ENCODE data around the gene SURF1. TPM values are rescaled to one million over a fixed set of nuclear protein-coding genes. Genes with fewer than 3 reads are reported as not detected.

Gene SURF1
- polyA plus RNA-seq, 3 donors, result 60.5 to 140 (median 98.4) TPM

DNA sequence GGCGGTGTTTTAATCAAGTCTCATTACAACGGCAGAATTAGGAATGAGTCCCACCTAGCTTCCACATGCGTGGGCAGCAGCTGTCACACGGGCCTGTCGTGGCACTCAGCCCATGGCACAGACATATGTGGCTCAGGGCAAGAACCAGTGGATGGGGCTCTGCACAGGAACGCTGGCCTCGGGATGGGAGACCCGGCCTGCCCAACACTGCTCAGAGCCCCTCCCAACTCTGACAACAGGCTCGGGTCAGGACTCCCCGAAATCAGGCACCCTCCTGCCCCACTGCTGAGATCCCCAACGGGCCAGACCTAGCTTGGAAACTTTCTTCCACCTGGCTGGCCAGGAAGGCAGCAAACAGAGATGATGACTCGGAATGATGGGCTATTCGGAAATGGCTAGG is 15.4 kb downstream of the SURF1 start:
- WGBS (ENCODE audit: insufficient coverage), result 62% methylated on average over 12 of the region's 13 CpGs

DNA sequence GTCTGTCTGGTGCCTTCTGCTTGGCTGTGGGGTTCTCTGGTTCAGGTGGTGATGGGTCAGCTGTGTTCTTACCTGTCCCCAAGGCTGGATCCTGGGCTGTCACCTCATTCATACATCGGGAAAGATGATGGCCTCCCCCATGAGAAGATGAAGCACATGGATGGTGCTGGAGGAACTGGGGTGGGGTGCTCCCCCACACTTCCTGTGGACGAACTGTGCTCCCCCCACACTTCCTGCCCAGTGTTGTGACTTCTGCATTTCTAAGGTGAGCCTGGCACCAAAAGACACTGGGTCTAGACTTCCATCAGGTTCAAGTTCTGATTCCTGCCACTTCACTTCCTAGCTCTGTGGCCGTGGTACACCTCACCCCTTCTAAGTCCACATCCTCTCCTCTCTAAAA is 16.0 kb downstream of the SURF1 start:
- H3K36me3 Mint-ChIP-seq, result peaks cover 43 to 73% of the 10 kb centered on the region in 2 donors
- Histone ChIP-seq H2AFZ (ENCODE audit: insufficient read depth, low read depth, low read length, poor library complexity, severe bottlenecking) (no peak overlapping the region), H3K9me3 (replicated peaks in 1 of 2; ENCODE audit: control insufficient read depth in 1 of 2, insufficient read depth in 1 of 2, low read length in 2 of 2) (no peaks in the 10 kb centered on the region), H3K4me1 (ENCODE audit: control insufficient read depth in 1 of 2, insufficient read depth in 2 of 2, low read length in 2 of 2) (peaks cover 54 to 66% of the 10 kb centered on the region in 2 donors), H3K9ac (ENCODE audit: insufficient read depth, low read length, poor library complexity, severe bottlenecking) (peak overlapping the region; percentile 54), H3K4me3 (replicated peaks in 1 of 3; ENCODE audit: low read depth in 2 of 3, low read length in 3 of 3) (peak overlapping the region; percentile 5 to 74 (median 46)), H4K20me1 (ENCODE audit: insufficient read depth, low read length) (peaks cover 10% of the 10 kb centered on the region), H3K79me2 (ENCODE audit: insufficient read depth, low read length) (peaks cover 19% of the 10 kb centered on the region), H3K27me3 (ENCODE audit: control insufficient read depth in 2 of 2, insufficient read depth in 2 of 2, low read length in 2 of 2) (no peaks in the 10 kb centered on the region), H3K36me3 (replicated peaks in 1 of 2; ENCODE audit: control insufficient read depth in 1 of 2, insufficient read depth in 2 of 2, low read length in 2 of 2) (peaks cover 27 to 30% of the 10 kb centered on the region in 2 donors), H3K27ac (ENCODE audit: low read depth in 1 of 2, low read length in 2 of 2) (peak overlapping the region; percentile 74 to 83), H3K4me2 (replicated peaks; ENCODE audit: extremely low read depth, low read length, poor library complexity, severe bottlenecking) (peak overlapping the region; percentile 83)
- no peaks in the 10 kb centered on the region for H3K27me3 Mint-ChIP-seq (ENCODE audit: low read depth in 3 of 3)
- no CpG with 5 or more reads among the region's 3 CpGs for WGBS (ENCODE audit: insufficient coverage)
- no peaks in the 10 kb centered on the region for H3K9me3 Mint-ChIP-seq
- TF ChIP-seq, protein P1, sequence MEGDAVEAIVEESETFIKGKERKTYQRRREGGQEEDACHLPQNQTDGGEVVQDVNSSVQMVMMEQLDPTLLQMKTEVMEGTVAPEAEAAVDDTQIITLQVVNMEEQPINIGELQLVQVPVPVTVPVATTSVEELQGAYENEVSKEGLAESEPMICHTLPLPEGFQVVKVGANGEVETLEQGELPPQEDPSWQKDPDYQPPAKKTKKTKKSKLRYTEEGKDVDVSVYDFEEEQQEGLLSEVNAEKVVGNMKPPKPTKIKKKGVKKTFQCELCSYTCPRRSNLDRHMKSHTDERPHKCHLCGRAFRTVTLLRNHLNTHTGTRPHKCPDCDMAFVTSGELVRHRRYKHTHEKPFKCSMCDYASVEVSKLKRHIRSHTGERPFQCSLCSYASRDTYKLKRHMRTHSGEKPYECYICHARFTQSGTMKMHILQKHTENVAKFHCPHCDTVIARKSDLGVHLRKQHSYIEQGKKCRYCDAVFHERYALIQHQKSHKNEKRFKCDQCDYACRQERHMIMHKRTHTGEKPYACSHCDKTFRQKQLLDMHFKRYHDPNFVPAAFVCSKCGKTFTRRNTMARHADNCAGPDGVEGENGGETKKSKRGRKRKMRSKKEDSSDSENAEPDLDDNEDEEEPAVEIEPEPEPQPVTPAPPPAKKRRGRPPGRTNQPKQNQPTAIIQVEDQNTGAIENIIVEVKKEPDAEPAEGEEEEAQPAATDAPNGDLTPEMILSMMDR (IDR thresholded peaks at IDR 0.05), result no peak
- peak overlapping the region; percentile 73 to 88 for H3K4me3 Mint-ChIP-seq
- DNase-seq, result peak in 2 of 3 donors; percentile 38 to 46
- intact Hi-C loops (cut with micrococcal nuclease), result loop anchor here in 1 of 2 donors (5.0 kb wide), 1 partner anchor 308 kb away; the partner anchor contains the start of gene GTF3C5
- H3K4me1 Mint-ChIP-seq, result peaks cover 56% of the 10 kb centered on the region
- peak overlapping the region; percentile 87 to 93 (median 92) for H3K27ac Mint-ChIP-seq

More for the DNA sequence above, 15.4 kb downstream of the SURF1 start:
- Histone ChIP-seq H3K27me3 (ENCODE audit: control insufficient read depth in 2 of 2, insufficient read depth in 2 of 2, low read length in 2 of 2) (no peaks in the 10 kb centered on the region), H3K4me3 (replicated peaks in 1 of 3; ENCODE audit: low read depth in 2 of 3, low read length in 3 of 3) (peak overlapping the region; percentile 5 to 74 (median 46)), H3K79me2 (ENCODE audit: insufficient read depth, low read length) (peaks cover 17% of the 10 kb centered on the region), H3K9ac (ENCODE audit: insufficient read depth, low read length, poor library complexity, severe bottlenecking) (peak overlapping the region; percentile 54), H3K4me2 (replicated peaks; ENCODE audit: extremely low read depth, low read length, poor library complexity, severe bottlenecking) (peak overlapping the region; percentile 83), H4K20me1 (ENCODE audit: insufficient read depth, low read length) (peaks cover 4% of the 10 kb centered on the region), H3K9me3 (replicated peaks in 1 of 2; ENCODE audit: control insufficient read depth in 1 of 2, insufficient read depth in 1 of 2, low read length in 2 of 2) (no peaks in the 10 kb centered on the region), H3K36me3 (replicated peaks in 1 of 2; ENCODE audit: control insufficient read depth in 1 of 2, insufficient read depth in 2 of 2, low read length in 2 of 2) (peaks cover 33 to 37% of the 10 kb centered on the region in 2 donors), H2AFZ (ENCODE audit: insufficient read depth, low read depth, low read length, poor library complexity, severe bottlenecking) (no peak overlapping the region), H3K27ac (ENCODE audit: low read depth in 1 of 2, low read length in 2 of 2) (peak overlapping the region; percentile 74 to 83), H3K4me1 (ENCODE audit: control insufficient read depth in 1 of 2, insufficient read depth in 2 of 2, low read length in 2 of 2) (peaks cover 51 to 60% of the 10 kb centered on the region in 2 donors)
- Mint-ChIP-seq H3K27me3 (ENCODE audit: low read depth in 3 of 3) (no peaks in the 10 kb centered on the region), H3K9me3 (no peaks in the 10 kb centered on the region), H3K36me3 (peaks cover 48 to 79% of the 10 kb centered on the region in 2 donors), H3K4me1 (peaks cover 53% of the 10 kb centered on the region), H3K27ac (peak overlapping the region; percentile 87 to 93 (median 92)), H3K4me3 (peak overlapping the region; percentile 73 to 88)
- intact Hi-C loops (cut with micrococcal nuclease), result loop anchor here in 1 of 2 donors (5.0 kb wide), 1 partner anchor 309 kb away; the partner anchor contains the start of gene GTF3C5
- no peak for DNase-seq
- TF ChIP-seq, protein P1 (IDR thresholded peaks at IDR 0.05), result no peak

Data from CD14-positive monocyte (primary cell).